SK-N-SH (cell line): ENCODE data around the gene TMEM179B. TPM values are rescaled to one million over a fixed set of nuclear protein-coding genes. Genes with fewer than 3 reads are reported as not detected.
A peak's percentile ranks its signal among the peaks of the same experiment; 100 is the strongest.

Experiments
- CTCF ChIA-PET: fragments of 300-600, 350-600 bp; formaldehyde crosslinking; extraction: SDS; loops from one replicate; lab custom pipeline; 2021; lab: Yijun Ruan, JAX
- POLR2A ChIA-PET: fragments of 350-600 bp; sonication (Branson Sonifier 250); formaldehyde crosslinking; extraction: SDS; loops from one replicate; lab custom pipeline; 2020; ENCODE audit warnings: antibody characterized with exemption, inconsistent platforms; lab: Yijun Ruan, JAX
- DNase-seq: peaks from one replicate; pipeline ENCODE4 v3.0.0; 2012
- H2AFZ ChIP-seq: fragments of 200-600 bp; sonication (generic); 2 replicates; pipeline ENCODE4 v1.8.1; 2016; ENCODE audit warnings: antibody characterized with exemption, mild to moderate bottlenecking, low read depth
- H3F3A ChIP-seq: fragments of 200-600 bp; sonication (generic); replicated peaks from 2 replicates; pipeline ENCODE3; 2016; ENCODE audit warnings: antibody characterized with exemption, mild to moderate bottlenecking; ENCODE audit not compliant: insufficient read depth
- H3K27ac ChIP-seq, 2 experiments: fragments of 200-500 bp in 1 of 2; fragments of 200-600 bp in 1 of 2; sonication (Bioruptor generic) in 1 of 2; sonication (generic), shearing (Covaris generic) in 1 of 2; 2 replicates each; pipeline versions ENCODE4 v1.5.1 to v1.6.1; 2014 to 2016; ENCODE audit warnings: low read depth in 2 of 2, inconsistent platforms in 1 of 2, low read length in 1 of 2, mild to moderate bottlenecking in 1 of 2, mixed read lengths in 1 of 2
- H3K27me3 ChIP-seq: fragments of 200-600 bp; sonication (generic), shearing (Covaris generic); 2 replicates; pipeline ENCODE4 v1.6.1; 2016; ENCODE audit warnings: mixed run types; ENCODE audit not compliant: insufficient read depth
- H3K36me3 ChIP-seq, 2 experiments: fragments of 200-500 bp in 1 of 2; fragments of 200-600 bp in 1 of 2; sonication (Bioruptor generic) in 1 of 2; sonication (generic) in 1 of 2; replicated peaks in 1 of 2; 2 replicates each; pipeline versions ENCODE3 to v1.5.1; 2014 to 2016; ENCODE audit warnings: low read length in 1 of 2, mild to moderate bottlenecking in 1 of 2; ENCODE audit not compliant: insufficient read depth in 2 of 2, control insufficient read depth in 1 of 2
- H3K4me1 ChIP-seq, 2 experiments: fragments of 200-500 bp in 1 of 2; fragments of 200-600 bp in 1 of 2; sonication (Bioruptor generic) in 1 of 2; sonication (generic), shearing (Covaris generic) in 1 of 2; 2 replicates each; pipeline versions ENCODE4 v1.5.1 to v1.6.1; 2014 to 2016; ENCODE audit warnings: low read depth in 1 of 2, low read length in 1 of 2, mixed run types in 1 of 2; ENCODE audit not compliant: insufficient read depth in 2 of 2, control insufficient read depth in 1 of 2
- H3K4me2 ChIP-seq: fragments of 200-600 bp; sonication (generic), shearing (Covaris generic); 2 replicates; pipeline ENCODE4 v1.6.1; 2017; ENCODE audit warnings: mixed run types
- H3K4me3 ChIP-seq, 2 experiments: fragments of 200-500 bp in 1 of 2; fragments of 200-600 bp in 1 of 2; sonication (Bioruptor generic) in 1 of 2; sonication (generic), shearing (Covaris generic) in 1 of 2; 2 replicates each; pipeline versions ENCODE4 v1.5.1 to v1.8.1; 2014 to 2016; ENCODE audit warnings: low read depth in 2 of 2, inconsistent platforms in 1 of 2, low read length in 1 of 2, mild to moderate bottlenecking in 1 of 2, mixed read lengths in 1 of 2, moderate library complexity in 1 of 2
- H3K79me2 ChIP-seq: fragments of 200-600 bp; sonication (generic); 2 replicates; pipeline ENCODE4 v1.8.1; 2017; ENCODE audit warnings: mild to moderate bottlenecking; ENCODE audit not compliant: insufficient read depth
- H3K9ac ChIP-seq: fragments of 200-600 bp; sonication (generic); 2 replicates; pipeline ENCODE4 v1.6.1; 2017; ENCODE audit warnings: mixed run types
- H3K9me2 ChIP-seq: fragments of 200-600 bp; sonication (generic); 2 replicates; pipeline ENCODE4 v1.6.1; 2017; ENCODE audit warnings: mixed run types
- H3K9me3 ChIP-seq: fragments of 200-600 bp; sonication (generic); 2 replicates; pipeline ENCODE4 v1.6.1; 2017; ENCODE audit warnings: mixed run types, mild to moderate bottlenecking, moderate library complexity
- H4K20me1 ChIP-seq: fragments of 200-600 bp; sonication (generic); 2 replicates; pipeline ENCODE4 v1.6.1; 2017; ENCODE audit warnings: mild to moderate bottlenecking, mixed run types; ENCODE audit not compliant: insufficient read depth
- ELF1 ChIP-seq: IDR thresholded peaks from 2 replicates; pipeline ENCODE4 v1.4.0; 2012
- EZH2phosphoT487 ChIP-seq: fragments of 200-600 bp; sonication (generic); IDR thresholded peaks from 2 replicates; pipeline ENCODE4 v1.6.1; 2017; ENCODE audit warnings: low read depth, mixed run types, mild to moderate bottlenecking, antibody characterized with exemption, moderate library complexity, borderline replicate concordance
- FOSL2 ChIP-seq: IDR thresholded peaks from 2 replicates; pipeline ENCODE4 v1.4.0; 2012; ENCODE audit warnings: low read depth, mild to moderate bottlenecking, moderate library complexity, borderline replicate concordance
- GABPA ChIP-seq: IDR thresholded peaks from 2 replicates; pipeline ENCODE4 v1.4.0; 2012; ENCODE audit warnings: low read depth, mild to moderate bottlenecking
- GATA2 ChIP-seq: sonication (generic); formaldehyde crosslinking; IDR thresholded peaks from 2 replicates; pipeline ENCODE4 v1.5.0; 2020; ENCODE audit warnings: mild to moderate bottlenecking, missing genetic modification reagents
- JUND ChIP-seq: IDR thresholded peaks from 2 replicates; pipeline ENCODE4 v1.4.0; 2012
- MAX ChIP-seq: IDR thresholded peaks from 2 replicates; pipeline ENCODE4 v1.4.0; 2012; ENCODE audit warnings: low read depth
- POLR2AphosphoS5 ChIP-seq: IDR thresholded peaks from 2 replicates; pipeline ENCODE4 v1.6.1; 2012; ENCODE audit warnings: low read depth, low read length
- RCOR1 ChIP-seq: fragments of 150-350 bp; IDR thresholded peaks from 2 replicates; pipeline ENCODE4 v1.6.1; 2017; ENCODE audit warnings: antibody characterized with exemption, low read length
- REST ChIP-seq: IDR thresholded peaks from 2 replicates; pipeline ENCODE4 v1.6.1; 2012; ENCODE audit warnings: mild to moderate bottlenecking, low read depth, low read length, moderate library complexity
- SIN3A ChIP-seq: IDR thresholded peaks from 2 replicates; pipeline ENCODE4 v1.6.1; 2012; ENCODE audit warnings: low read depth, mild to moderate bottlenecking, low read length, moderate library complexity, borderline replicate concordance
- SMC3 ChIP-seq: IDR thresholded peaks from 2 replicates; pipeline ENCODE4 v1.6.1; 2012; ENCODE audit warnings: low read depth, low read length, improper control_type of control experiment
- TAF1 ChIP-seq: IDR thresholded peaks from 2 replicates; pipeline ENCODE4 v1.6.1; 2012; ENCODE audit warnings: low read depth, mild to moderate bottlenecking, low read length, moderate library complexity, borderline replicate concordance
- YY1 ChIP-seq: IDR thresholded peaks from 2 replicates; pipeline ENCODE4 v1.4.0; 2012; ENCODE audit warnings: low read depth, mild to moderate bottlenecking
- ZBTB33 ChIP-seq: IDR thresholded peaks from 2 replicates; pipeline ENCODE4 v1.4.0; 2012; ENCODE audit warnings: low read depth, borderline replicate concordance
- WGBS: methylation state at CpG from one replicate; pipeline ENCODE4 v1.1.6; 2017; ENCODE audit warnings: low lambda C conversion rate; 5-methylcytosine and 5-hydroxymethylcytosine counted together
- polyA plus RNA-seq, 3 experiments: library from polyadenylated mRNA; depleted of rRNA; stranded (reverse); fragments of >200 nt; gene quantifications; 2 replicates each; pipeline ENCODE4 v1.2.3, GENCODE V29; 2012

TMEM179B gene
- polyA plus RNA-seq, 1 of the 3 experiments (the other 2 are of a cell fraction), result 69.6 TPM

GRCh38 chr11:62832336-62833234 lies 45.4 kb downstream of the TMEM179B start, which contains the start of gene TEX54:
TEX54 (minus strand) TSS chr11:62832841.
- no peaks in the 10 kb centered on the region for H3K9me3 ChIP-seq
- H3K4me2 ChIP-seq, result peak within 1 kb of the TSS; percentile 93
- H3K27me3 ChIP-seq, result no peaks in the 10 kb centered on the region
- peaks cover 32 to 34% of the 10 kb centered on the region in 2 experiments for H3K36me3 ChIP-seq
- peaks cover 1 to 20% of the 10 kb centered on the region in 2 experiments; a peak in 3 of 4 replicates for H3K4me1 ChIP-seq
- H2AFZ ChIP-seq, result no peak within 1 kb of the TSS; the same call in 1 of the 2 replicates
- peaks cover 28% of the 10 kb centered on the region for H4K20me1 ChIP-seq
- no peak for TF ChIP-seq ELF1
- 0 out of 2 replicates have a peak, but pooled peaks have one; percentile 14 for TF ChIP-seq MAX
- peak; percentile 4; the same call in 1 of the 2 replicates for TF ChIP-seq SIN3A
- TF ChIP-seq RCOR1, result no peak
- peak within 1 kb of the TSS; percentile 76 to 99 for H3K4me3 ChIP-seq
- ChIA-PET CTCF (interaction anchor here (0.6 to 2.4 kb wide), 4 partner anchors 21 to 115 kb away, joined by 3 to 15 read pairs (median 4); partner anchors contain the start of gene SLC3A2), POLR2A (interaction anchor here (0.7 to 2.2 kb wide), 8 partner anchors 8 to 241 kb away, joined by 3 to 32 read pairs (median 6); partner anchors contain the start of genes C11orf98, CSKMT, HNRNPUL2 and MTA2)
- H3F3A ChIP-seq, result peaks cover 5% of the 10 kb centered on the region
- H3K79me2 ChIP-seq, result peaks cover 70% of the 10 kb centered on the region
- H3K27ac ChIP-seq, result peak within 1 kb of the TSS; percentile 89 to 93
- no peak for DNase-seq
- H3K9me2 ChIP-seq, result no peaks in the 10 kb centered on the region
- 13% methylated on average over 33 of the region's 40 CpGs for WGBS
- H3K9ac ChIP-seq, result peak within 1 kb of the TSS; percentile 98

- Histone ChIP-seq H3K4me1 (peaks cover 7 to 27% of the 10 kb centered on the region in 2 experiments; a peak in 3 of 4 replicates), H3K27me3 (no peaks in the 10 kb centered on the region), H4K20me1 (peaks cover 6% of the 10 kb centered on the region; the same call in 1 of the 2 replicates), H3K36me3 (peaks cover 23 to 32% of the 10 kb centered on the region in 2 experiments), H3K9me2 (no peaks in the 10 kb centered on the region), H3K9ac (no peak overlapping the region), H3K27ac (no peak overlapping the region), H3F3A (peaks cover 14% of the 10 kb centered on the region), H3K4me2 (no peak overlapping the region), H2AFZ (no peak overlapping the region), H3K4me3 (no peak overlapping the region), H3K79me2 (peaks cover 59% of the 10 kb centered on the region), H3K9me3 (no peaks in the 10 kb centered on the region)
- ChIA-PET CTCF (interaction anchor here (0.8 kb wide), 1 partner anchor 49 kb away, joined by 3 read pairs; no protein-coding TSS in a partner anchor), POLR2A (no interaction called here)
- DNase-seq, result no peak
- WGBS, result 80% methylated on average over 6 of the region's 8 CpGs
- TF ChIP-seq JUND (no peak), POLR2AphosphoS5 (no peak), REST (no peak), EZH2phosphoT487 (no peak), SMC3 (no peak), FOSL2 (no peak), RCOR1 (no peak), ELF1 (no peak), ZBTB33 (no peak), GATA2 (no peak), GABPA (no peak), TAF1 (no peak), YY1 (no peak)
Observed at GRCh38 chr11:62835336-62835735, 48.1 kb downstream of the TMEM179B start.
